ENCODE data around the gene NR1D2.
"Not testable (repeated sequence)": the region's sequence is repeated elsewhere in the genome, so short reads cannot be mapped to it uniquely, and the experiment has no call there.

Gene NR1D2

GRCh38 chr3:23944861-23945662 is at the start of gene NR1D2:
Gene NR1D2 (plus strand): TSS chr3:23945286. CDS start chr3:23945579, 293 bp downstream.
- peak; percentile 34 to 76 (median 43) for DNase-seq (ENCODE audit: low read depth in 2 of 3, low spot score in 1 of 3)

- DNase-seq (ENCODE audit: low read depth in 2 of 3, low spot score in 1 of 3): no peak
Observed at GRCh38 chr3:23900744-23901143, 44.3 kb upstream of the NR1D2 start.

GRCh38 chr3:23904545-23904944 is 40.5 kb upstream of the NR1D2 start:
- no peak for DNase-seq (ENCODE audit: low read depth in 2 of 3, low spot score in 1 of 3)

GRCh38 chr3:23909341-23909740 is 35.7 kb upstream of the NR1D2 start:
- DNase-seq (ENCODE audit: low read depth in 2 of 3, low spot score in 1 of 3): no peak

- no peak for DNase-seq (ENCODE audit: low read depth in 2 of 3, low spot score in 1 of 3)
Observed at GRCh38 chr3:23911397-23911796, 33.7 kb upstream of the NR1D2 start.

GRCh38 chr3:23912335-23912734 is 32.8 kb upstream of the NR1D2 start:
- not testable (repeated sequence) for DNase-seq (ENCODE audit: low read depth in 2 of 3, low spot score in 1 of 3)

- no peak for DNase-seq (ENCODE audit: low read depth in 2 of 3, low spot score in 1 of 3)
Observed at GRCh38 chr3:23913182-23913581, 31.9 kb upstream of the NR1D2 start.

GRCh38 chr3:23913873-23914743 is 31.0 kb upstream of the NR1D2 start:
- no peak for DNase-seq (ENCODE audit: low read depth in 2 of 3, low spot score in 1 of 3)

GRCh38 chr3:23915537-23916108 is 29.5 kb upstream of the NR1D2 start:
- no peak for DNase-seq (ENCODE audit: low read depth in 2 of 3, low spot score in 1 of 3)

- DNase-seq (ENCODE audit: low read depth in 2 of 3, low spot score in 1 of 3): no peak
Observed at GRCh38 chr3:23916152-23916885, 28.8 kb upstream of the NR1D2 start.

- peak; percentile 89 to 95 (median 95) for DNase-seq (ENCODE audit: low read depth in 2 of 3, low spot score in 1 of 3)
Observed at GRCh38 chr3:23916886-23917678, 28.0 kb upstream of the NR1D2 start, which contains the start of the genes NKIRAS1 and RPL15. Gene NKIRAS1 (minus strand): TSS chr3:23916990. CDS start chr3:23910904, 6,086 bp downstream. Gene RPL15 (plus strand): TSS chr3:23917132. CDS start chr3:23917860, 728 bp downstream.

- peak in 2 of 3 donors; percentile 64 to 68 for DNase-seq (ENCODE audit: low read depth in 2 of 3, low spot score in 1 of 3)
Observed at GRCh38 chr3:23917679-23918303, 27.3 kb upstream of the NR1D2 start.

- not testable (repeated sequence) for DNase-seq (ENCODE audit: low read depth in 2 of 3, low spot score in 1 of 3)
Observed at GRCh38 chr3:23918331-23918730, 26.8 kb upstream of the NR1D2 start.

- no peak for DNase-seq (ENCODE audit: low read depth in 2 of 3, low spot score in 1 of 3)
Observed at GRCh38 chr3:23919628-23920027, 25.5 kb upstream of the NR1D2 start.

- no peak for DNase-seq (ENCODE audit: low read depth in 2 of 3, low spot score in 1 of 3)
Observed at GRCh38 chr3:23920151-23920655, 24.9 kb upstream of the NR1D2 start.

GRCh38 chr3:23921052-23921511 is 24.0 kb upstream of the NR1D2 start:
- no peak for DNase-seq (ENCODE audit: low read depth in 2 of 3, low spot score in 1 of 3)

GRCh38 chr3:23923786-23924185 is 21.3 kb upstream of the NR1D2 start:
- no peak for DNase-seq (ENCODE audit: low read depth in 2 of 3, low spot score in 1 of 3)

- DNase-seq (ENCODE audit: low read depth in 2 of 3, low spot score in 1 of 3): no peak
Observed at GRCh38 chr3:23926246-23926645, 18.8 kb upstream of the NR1D2 start.

- DNase-seq (ENCODE audit: low read depth in 2 of 3, low spot score in 1 of 3): no peak
Observed at GRCh38 chr3:23926736-23927135, 18.4 kb upstream of the NR1D2 start.
